KG1 (cell line): Measurements from ENCODE around the gene WNT11.

Experiments used
- DNase-seq: peaks from one replicate; lab custom pipeline; 2025; lab: John Stamatoyannopoulos, UW

WNT11 gene

DNA sequence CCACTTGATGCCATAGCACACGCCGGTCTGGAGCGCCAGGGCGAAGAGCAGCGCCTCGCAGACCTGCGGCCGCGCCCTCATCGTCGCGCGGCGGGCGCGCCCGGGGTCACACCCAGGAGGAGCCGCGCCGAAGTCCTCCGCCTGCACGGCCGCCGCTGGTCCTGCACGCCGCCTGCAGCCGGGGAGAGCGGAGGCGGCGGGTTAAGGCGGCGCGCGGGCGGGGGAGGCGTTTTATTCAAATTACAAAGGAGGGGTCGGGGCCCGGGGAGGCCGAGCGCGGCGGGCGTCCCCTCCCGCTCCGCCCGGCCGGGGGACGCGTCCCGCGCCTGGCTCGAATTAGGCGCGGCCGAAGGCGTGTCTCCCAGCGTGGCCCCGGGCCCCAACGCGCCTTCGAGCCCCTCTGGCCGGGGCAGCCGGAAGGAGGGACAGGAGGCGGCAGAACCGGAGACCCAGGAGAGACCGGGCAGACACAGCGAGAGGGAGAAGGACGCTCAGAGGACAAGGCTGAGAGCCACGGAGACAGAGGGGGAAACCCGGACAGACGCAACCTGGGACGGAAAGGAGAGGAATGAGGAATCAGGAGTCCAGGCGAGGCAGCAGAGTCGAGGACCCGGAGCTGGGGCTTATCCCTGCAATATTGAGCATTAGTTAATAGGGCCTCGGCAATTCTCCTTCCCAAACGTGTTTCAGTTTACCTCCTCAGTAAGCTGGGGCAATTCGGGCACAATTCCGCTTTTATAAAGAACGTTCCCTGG, at the start of gene WNT11:
Gene WNT11, minus strand, starts transcription at position 176 of the 755 bp plus-strand sequence. Its CDS starts 95 bp downstream, at position 81.
- DNase-seq: no peak

DNA sequence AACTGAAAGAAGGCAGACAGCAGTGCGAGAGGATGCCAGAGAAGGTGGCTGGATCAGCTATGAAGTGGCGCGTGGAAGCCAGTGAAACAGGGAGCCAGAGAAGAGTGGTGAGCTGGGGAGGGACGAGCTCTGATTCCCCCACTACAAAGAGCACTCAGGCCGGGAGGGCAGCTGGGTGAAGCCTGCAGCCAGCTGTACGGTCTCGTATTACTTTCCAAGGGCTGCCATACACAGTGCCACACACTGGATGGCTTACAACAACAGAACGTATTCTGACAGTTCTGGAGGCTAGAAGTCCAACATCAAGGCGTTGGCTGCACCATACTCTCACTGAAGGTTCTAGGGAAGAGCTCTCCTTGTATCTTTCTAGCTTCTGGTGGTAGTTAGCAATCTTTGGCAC, 47.1 kb upstream of the WNT11 start:
- DNase-seq: no peak

- no peak for DNase-seq
These were observed 46.3 kb upstream of the WNT11 start for GRCh38 chr11:76252631-76253070.

- no peak for DNase-seq
These were observed 45.3 kb upstream of the WNT11 start for GRCh38 chr11:76251576-76251975.

DNA sequence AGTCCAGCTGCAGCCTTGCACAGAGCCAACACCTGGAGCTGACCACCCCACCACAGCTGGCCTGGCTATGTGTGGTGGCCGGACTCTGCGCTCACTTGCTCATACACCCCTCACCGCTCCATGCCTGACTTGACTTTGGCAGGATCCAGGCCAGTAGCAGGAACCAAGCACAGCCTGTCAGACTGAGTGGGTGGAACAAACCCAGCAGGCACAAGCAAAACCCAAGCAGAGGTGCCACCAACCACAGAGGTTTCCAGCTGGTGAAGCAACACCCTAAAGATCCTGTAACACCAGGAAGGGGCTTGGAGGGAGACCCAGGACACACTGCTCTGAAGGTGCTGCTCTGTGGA, 44.9 kb upstream of the WNT11 start:
- no peak for DNase-seq

GRCh38 chr11:76250520-76251225, 44.4 kb upstream of the WNT11 start:
- DNase-seq: no peak

DNA sequence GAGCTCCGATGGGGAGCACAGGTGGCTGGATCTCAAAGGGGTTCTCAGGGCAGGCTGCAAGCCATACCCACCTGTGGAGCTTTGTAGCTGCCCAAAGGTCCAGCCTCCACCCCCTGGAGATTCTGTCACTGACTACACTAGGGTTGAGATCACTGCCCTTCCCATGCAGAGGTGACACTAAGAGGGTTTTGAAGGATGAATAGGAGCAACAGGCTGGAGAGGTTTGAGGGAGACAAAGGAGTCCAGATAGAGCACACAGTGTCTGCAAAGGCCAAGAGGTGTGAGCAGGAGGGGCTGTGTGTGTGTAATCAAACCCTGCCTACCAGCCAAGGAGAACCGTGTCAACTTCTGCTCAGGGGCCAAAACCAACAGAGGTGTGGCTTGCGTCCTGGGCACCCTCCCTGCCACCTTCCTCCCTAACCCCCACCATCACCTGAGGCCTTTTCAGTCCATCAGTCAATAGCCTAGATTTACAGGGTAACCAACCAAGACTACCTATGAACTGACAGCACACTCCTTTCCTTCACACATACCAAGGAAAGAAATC, 43.0 kb upstream of the WNT11 start:
- DNase-seq: no peak

- DNase-seq: no peak
These were observed 41.9 kb upstream of the WNT11 start for GRCh38 chr11:76248210-76248609.

DNA sequence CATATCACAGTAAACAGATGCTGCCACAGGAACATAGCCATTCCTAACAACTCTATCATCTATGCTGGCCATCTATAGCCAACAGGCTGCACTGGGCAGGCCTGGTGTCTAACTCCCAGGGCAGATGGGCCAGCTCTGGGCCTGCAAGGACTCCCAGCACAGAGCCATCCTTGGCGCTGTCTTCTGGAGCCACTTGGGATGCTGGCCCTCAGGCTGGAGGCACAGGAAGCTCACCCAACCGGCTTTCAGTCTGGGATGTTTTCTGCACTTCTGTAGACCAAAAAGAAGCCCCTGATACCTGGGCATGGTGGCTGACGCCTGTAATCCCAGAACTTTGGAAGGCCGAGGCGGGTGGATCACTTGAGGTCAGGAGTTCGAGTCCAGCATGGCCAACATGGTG, 40.8 kb upstream of the WNT11 start:
- no peak for DNase-seq

DNA sequence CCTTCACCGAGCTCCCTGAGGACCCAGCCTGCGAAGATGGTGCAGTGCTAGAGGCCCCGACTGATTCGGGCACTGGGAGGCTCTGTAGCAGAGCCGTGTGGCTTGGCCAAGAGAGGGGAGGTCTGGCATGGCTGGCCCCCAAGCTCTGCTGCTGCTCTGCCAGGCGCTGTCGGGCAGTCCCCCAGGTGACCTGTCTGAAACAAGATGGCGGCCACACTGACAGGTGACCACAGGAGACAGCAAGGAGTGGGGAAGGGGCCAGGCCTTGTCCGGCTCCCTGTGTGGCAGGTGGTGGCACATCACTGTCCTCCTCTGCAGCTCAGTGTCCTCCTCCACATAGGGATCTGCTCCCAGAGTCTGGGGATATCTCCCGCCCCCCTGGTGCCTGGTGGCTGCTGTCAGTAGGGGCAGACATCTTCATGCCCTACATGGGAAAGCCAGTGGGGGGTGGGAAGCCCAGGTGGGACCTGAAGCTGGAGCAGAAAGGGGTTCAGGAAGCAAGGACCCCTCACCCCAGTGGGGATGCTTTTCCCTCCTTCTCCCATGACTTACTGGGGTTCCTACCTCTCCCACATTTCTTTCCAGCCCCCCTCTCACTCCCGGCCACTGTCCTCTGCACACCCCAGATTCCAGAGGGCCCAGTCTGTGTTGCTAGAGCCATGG, 40.1 kb upstream of the WNT11 start:
- no peak for DNase-seq

DNA sequence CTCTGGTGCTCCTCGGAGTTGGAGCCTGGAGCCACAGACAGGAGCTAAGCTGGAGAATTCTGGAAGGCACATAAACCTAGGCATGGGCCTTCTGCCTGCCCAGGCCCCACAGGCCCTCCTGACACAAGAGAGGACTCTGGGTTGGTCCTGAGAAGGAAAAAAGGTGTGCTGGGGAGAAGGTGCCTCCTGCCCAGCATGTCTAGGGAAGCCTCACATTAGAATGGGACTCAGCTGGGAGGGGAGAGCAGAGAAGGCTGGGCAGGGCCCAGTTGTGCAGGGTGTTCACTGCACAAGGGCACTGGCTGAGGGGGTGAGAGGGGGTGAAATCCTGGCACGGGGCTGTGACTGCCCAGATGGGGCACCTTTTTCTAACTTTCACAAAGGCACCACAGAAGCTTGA, 39.4 kb upstream of the WNT11 start:
- DNase-seq: no peak

DNA sequence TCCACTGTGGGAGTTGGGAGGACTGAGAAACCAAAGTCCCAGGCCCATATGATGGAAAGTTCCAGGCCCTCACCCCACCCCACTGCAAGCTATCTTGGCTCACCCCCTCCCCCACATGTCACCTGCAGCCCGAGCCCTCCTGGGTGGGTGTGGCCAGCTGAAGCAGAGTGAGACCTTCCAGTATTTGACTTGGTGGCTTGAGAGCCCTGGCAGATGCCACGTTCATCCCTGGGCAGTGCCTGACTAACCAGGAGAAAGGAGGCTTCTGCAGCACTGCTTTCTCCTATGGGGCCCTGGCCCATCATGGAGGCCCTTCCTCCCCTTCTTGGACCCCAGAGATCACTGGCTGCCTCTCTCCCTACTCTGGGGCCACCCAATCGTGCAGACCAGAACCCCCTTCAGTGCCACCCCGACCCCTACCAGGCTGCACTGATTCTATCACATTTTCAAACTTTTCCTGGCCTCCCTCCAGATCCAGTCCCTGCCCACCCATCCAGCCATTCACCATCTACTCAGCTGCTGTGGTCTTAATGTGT, 38.1 kb upstream of the WNT11 start:
- DNase-seq: no peak

- no peak for DNase-seq
These were observed 37.6 kb upstream of the WNT11 start for GRCh38 chr11:76243957-76244285.

GRCh38 chr11:76243193-76243956, 37.1 kb upstream of the WNT11 start:
- DNase-seq: no peak

DNA sequence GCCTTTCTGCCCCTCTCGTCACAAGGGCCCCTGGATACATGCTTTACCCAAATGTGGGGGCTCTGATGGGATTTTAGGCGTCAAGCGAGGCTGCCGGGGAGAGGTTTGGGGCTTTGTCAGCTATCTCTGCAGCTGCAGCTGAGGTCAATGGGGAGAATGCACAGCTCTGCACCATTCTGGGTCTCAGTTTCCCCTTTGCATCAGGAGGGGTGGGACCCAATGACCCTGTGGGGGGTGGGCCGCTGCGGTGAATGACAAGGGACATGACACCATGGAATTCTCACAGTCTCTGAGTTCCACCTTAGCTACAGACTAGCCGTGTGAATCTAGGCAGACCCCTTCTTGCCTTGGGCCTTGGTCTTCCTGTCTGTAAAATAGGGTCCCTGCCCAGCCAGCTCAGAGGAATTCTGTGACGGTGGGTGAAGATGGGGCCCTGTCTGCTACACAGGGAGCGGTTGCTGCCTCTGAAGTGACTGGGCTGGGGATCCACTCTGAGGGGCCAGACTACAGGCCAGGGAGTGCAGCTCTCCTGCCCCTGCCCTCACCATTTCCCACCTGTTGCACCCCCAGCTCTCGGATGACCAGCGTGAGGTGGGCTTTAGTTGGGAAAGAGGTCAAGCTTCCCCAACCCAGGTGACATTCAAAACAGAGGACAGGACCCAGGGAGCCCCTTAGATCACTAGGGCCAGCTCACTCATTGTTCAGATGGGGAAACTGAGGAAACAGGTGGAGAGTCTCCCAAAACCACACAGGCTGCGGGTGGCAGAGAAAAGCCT, 35.9 kb upstream of the WNT11 start:
- no peak for DNase-seq

DNA sequence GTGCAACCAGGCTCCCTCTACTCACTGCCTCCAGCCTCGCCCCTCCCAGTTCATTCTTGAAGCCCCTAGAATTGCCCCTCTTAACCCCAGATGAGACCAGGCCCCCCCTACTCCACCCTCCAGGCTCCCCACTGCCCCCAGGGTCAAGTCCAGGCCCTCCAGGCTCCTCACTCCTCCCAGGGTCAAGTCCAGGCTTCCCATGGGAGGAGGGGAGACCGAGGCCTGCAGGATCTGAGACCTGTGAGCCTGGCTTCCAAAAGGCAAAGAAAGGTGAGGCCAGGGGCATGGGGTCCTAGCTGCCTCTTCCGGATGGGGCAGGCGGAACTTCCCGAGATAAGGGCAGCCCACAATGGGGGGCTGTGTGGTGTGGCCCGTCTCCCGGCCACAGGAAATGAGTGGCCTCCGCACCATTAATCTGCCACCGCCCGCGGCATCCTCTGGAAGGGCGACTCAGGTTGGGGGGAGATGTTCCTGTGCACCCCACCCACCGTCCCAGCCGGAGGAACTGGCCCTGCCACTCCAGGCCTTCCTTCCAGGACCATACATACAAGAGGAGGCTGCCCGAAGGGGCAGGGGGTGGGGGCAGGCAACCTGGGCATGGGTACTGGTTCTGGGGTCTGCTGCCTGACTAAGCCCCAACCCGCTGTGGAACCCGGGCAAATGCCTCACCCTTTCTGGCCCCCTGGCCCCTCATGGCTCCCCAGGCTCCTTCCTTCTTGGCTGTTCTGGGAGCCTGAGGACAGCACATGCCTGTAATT, 35.1 kb upstream of the WNT11 start:
- no peak for DNase-seq

- DNase-seq: no peak
These were observed 34.4 kb upstream of the WNT11 start for GRCh38 chr11:76240666-76241065.

- no peak for DNase-seq
These were observed 33.8 kb upstream of the WNT11 start for GRCh38 chr11:76240161-76240540.

DNA sequence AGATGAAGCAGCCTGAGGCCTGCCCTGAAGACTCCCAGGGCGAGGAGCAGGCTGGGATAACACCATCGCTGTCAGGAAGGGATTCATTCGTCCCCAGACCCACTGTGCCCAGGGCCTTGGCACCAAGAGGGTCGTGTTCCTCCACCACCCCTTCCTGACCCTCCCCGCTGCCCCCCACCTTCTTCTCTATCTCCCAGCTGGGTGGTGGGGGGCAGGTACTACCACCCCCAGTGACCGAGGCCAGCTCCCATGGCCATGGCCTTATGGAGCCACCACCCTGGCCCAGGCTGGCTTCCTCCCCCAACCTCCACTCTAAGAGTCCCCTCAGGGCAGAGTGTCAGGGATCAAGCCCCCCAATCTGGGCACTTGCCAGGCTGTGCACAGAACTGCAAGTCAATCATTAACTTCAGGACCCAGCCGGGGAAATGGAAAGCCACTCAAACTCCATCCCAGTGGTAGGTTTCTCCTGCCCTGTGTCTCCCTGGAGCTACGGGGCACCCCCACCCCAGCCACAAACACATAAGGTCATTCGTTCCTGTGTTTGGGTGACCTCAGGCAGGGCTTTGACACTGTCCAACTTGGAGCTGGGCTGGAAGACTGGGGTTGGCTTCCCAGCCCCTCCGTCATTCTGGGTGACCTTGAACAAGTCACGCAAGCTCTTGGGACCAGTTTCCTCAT, 33.3 kb upstream of the WNT11 start:
- no peak for DNase-seq

GRCh38 chr11:76238551-76238950, 32.2 kb upstream of the WNT11 start:
- DNase-seq: no peak
